HEK293 (cell line): ENCODE results near the gene OCA2.

Source experiments
- CTCF ChIA-PET: fragments of 350-600 bp; formaldehyde crosslinking; extraction: SDS; loops from one replicate; lab custom pipeline; 2021; ENCODE audit warnings: antibody characterized with exemption; lab: Yijun Ruan, JAX
- POLR2A ChIA-PET: fragments of 300-600 bp; formaldehyde crosslinking; extraction: SDS; loops from one replicate; lab custom pipeline; 2020; ENCODE audit warnings: antibody characterized with exemption, inconsistent platforms; lab: Yijun Ruan, JAX
- H3K27ac ChIP-seq: fragments of 200-500 bp; sonication (Bioruptor generic); 2 replicates; pipeline ENCODE4 v1.5.1; 2014; ENCODE audit warnings: low read depth, low read length, control low read depth, inconsistent platforms; ENCODE audit errors: extremely low read depth
- H3K36me3 ChIP-seq, 2 experiments: fragments of 200-500 bp in 1 of 2; sonication (Bioruptor generic) in 1 of 2; 1 replicate in 1 of 2; 2 replicates in 1 of 2; pipeline ENCODE4 v1.5.1; 2014 to 2017; ENCODE audit warnings: inconsistent platforms in 2 of 2, low read length in 2 of 2; ENCODE audit not compliant: control insufficient read depth in 2 of 2, insufficient read depth in 1 of 2
- H3K4me1 ChIP-seq: fragments of 200-500 bp; sonication (Bioruptor generic); 2 replicates; pipeline ENCODE4 v1.5.1; 2014; ENCODE audit warnings: mild to moderate bottlenecking, low read length, inconsistent platforms; ENCODE audit not compliant: control insufficient read depth, insufficient read depth
- H3K4me3 ChIP-seq: 2 replicates; pipeline ENCODE4 v1.5.1; 2011; ENCODE audit warnings: low read depth, mild to moderate bottlenecking, control low read depth, low read length, moderate library complexity
- H3K9me3 ChIP-seq: fragments of 200-500 bp; sonication (Bioruptor generic); 2 replicates; pipeline ENCODE4 v1.5.1; 2014; ENCODE audit warnings: low read depth, low read length, inconsistent platforms; ENCODE audit not compliant: control insufficient read depth, insufficient read depth
- GFI1B ChIP-seq: fragments of 450-650 bp; formaldehyde crosslinking; IDR thresholded peaks from 2 replicates; pipeline ENCODE4 v1.5.1; 2016; ENCODE audit warnings: missing biosample characterization, missing genetic modification characterization
- PRDM2 ChIP-seq: fragments of 450-650 bp; formaldehyde crosslinking; IDR thresholded peaks from 2 replicates; pipeline ENCODE4 v1.5.1; 2016; ENCODE audit warnings: missing biosample characterization, missing genetic modification characterization, borderline replicate concordance
- REST ChIP-seq: fragments of 450-650 bp; formaldehyde crosslinking; IDR thresholded peaks from 2 replicates; pipeline ENCODE4 v1.5.1; 2016; ENCODE audit warnings: missing biosample characterization, missing genetic modification characterization
- ZNF155 ChIP-seq: fragments of 450-650 bp; formaldehyde crosslinking; IDR thresholded peaks from 2 replicates; pipeline ENCODE4 v1.5.1; 2016; ENCODE audit warnings: missing biosample characterization, missing genetic modification characterization
- ZNF157 ChIP-seq: fragments of 450-650 bp; formaldehyde crosslinking; IDR thresholded peaks from 2 replicates; pipeline ENCODE4 v1.5.1; 2016; ENCODE audit warnings: missing biosample characterization, missing genetic modification characterization
- ZNF16 ChIP-seq: fragments of 450-650 bp; formaldehyde crosslinking; IDR thresholded peaks from 2 replicates; pipeline ENCODE4 v1.5.1; 2016; ENCODE audit warnings: low read depth, missing biosample characterization, missing genetic modification characterization
- ZNF169 ChIP-seq: fragments of 450-650 bp; formaldehyde crosslinking; IDR thresholded peaks from 2 replicates; pipeline ENCODE4 v1.5.1; 2016; ENCODE audit warnings: missing biosample characterization, missing genetic modification characterization
- ZNF221 ChIP-seq: fragments of 450-650 bp; formaldehyde crosslinking; IDR thresholded peaks from 2 replicates; pipeline ENCODE4 v1.5.1; 2017; ENCODE audit warnings: missing biosample characterization, missing genetic modification characterization, borderline replicate concordance
- ZNF341 ChIP-seq: fragments of 450-650 bp; formaldehyde crosslinking; IDR thresholded peaks from 2 replicates; pipeline ENCODE4; 2016; ENCODE audit warnings: low read depth, missing biosample characterization, missing genetic modification characterization
- ZNF354C ChIP-seq: fragments of 450-650 bp; formaldehyde crosslinking; IDR thresholded peaks from 2 replicates; pipeline ENCODE4 v1.5.1; 2016; ENCODE audit warnings: missing biosample characterization, missing genetic modification characterization, low read depth, borderline replicate concordance
- ZNF416 ChIP-seq: fragments of 450-650 bp; formaldehyde crosslinking; IDR thresholded peaks from 2 replicates; pipeline ENCODE4 v1.5.1; 2016; ENCODE audit warnings: missing biosample characterization, missing genetic modification characterization
- ZNF513 ChIP-seq: fragments of 450-650 bp; IDR thresholded peaks from 2 replicates; pipeline ENCODE4 v1.5.1; 2018; ENCODE audit warnings: missing biosample characterization, missing genetic modification characterization
- ZNF544 ChIP-seq: fragments of 450-650 bp; formaldehyde crosslinking; IDR thresholded peaks from 2 replicates; pipeline ENCODE4 v1.5.0; 2017; ENCODE audit warnings: missing biosample characterization, missing genetic modification characterization
- ZNF600 ChIP-seq: fragments of 450-650 bp; formaldehyde crosslinking; IDR thresholded peaks from 2 replicates; pipeline ENCODE4 v1.5.1; 2016; ENCODE audit warnings: missing biosample characterization, missing genetic modification characterization
- ZNF664 ChIP-seq: fragments of 450-650 bp; formaldehyde crosslinking; IDR thresholded peaks from 2 replicates; pipeline ENCODE4 v1.5.1; 2016; ENCODE audit warnings: missing biosample characterization, missing genetic modification characterization
- ZNF768 ChIP-seq: fragments of 450-650 bp; formaldehyde crosslinking; IDR thresholded peaks from 2 replicates; pipeline ENCODE4 v1.5.1; 2018; ENCODE audit warnings: missing biosample characterization, mild to moderate bottlenecking, missing genetic modification characterization
- ZSCAN5A ChIP-seq: fragments of 450-650 bp; formaldehyde crosslinking; IDR thresholded peaks from 2 replicates; pipeline ENCODE4 v1.5.1; 2016; ENCODE audit warnings: missing biosample characterization, missing genetic modification characterization

The OCA2 gene

GRCh38 chr15:27853624-27854455, 245.3 kb downstream of the OCA2 start:
- Histone ChIP-seq H3K36me3 (no peaks in the 10 kb centered on the region), H3K4me3 (no peak overlapping the region), H3K4me1 (no peaks in the 10 kb centered on the region), H3K9me3 (no peaks in the 10 kb centered on the region), H3K27ac (no peak overlapping the region)
- TF ChIP-seq ZNF221 (tag by site-specific recombination) (no peak), ZSCAN5A (tag by site-specific recombination) (no peak), ZNF341 (tag by site-specific recombination) (no peak), ZNF155 (tag by site-specific recombination) (no peak), PRDM2 (tag by site-specific recombination) (no peak), GFI1B (tag by site-specific recombination) (no peak), ZNF416 (tag by site-specific recombination) (no peak), ZNF157 (tag by site-specific recombination) (no peak), ZNF513 (tag by site-specific recombination) (no peak), ZNF354C (tag by site-specific recombination) (no peak), ZNF169 (tag by site-specific recombination) (no peak), ZNF664 (tag by site-specific recombination) (no peak), ZNF16 (tag by site-specific recombination) (no peak), ZNF768 (tag by site-specific recombination) (no peak), ZNF544 (tag by site-specific recombination) (no peak), REST (tag by site-specific recombination) (no peak), ZNF600 (tag by site-specific recombination) (no peak)
- CTCF ChIA-PET = no interaction called here
- POLR2A ChIA-PET = no interaction called here
